Measurements from ENCODE around the gene DOCK10. TPM values are rescaled to one million over a fixed set of nuclear protein-coding genes. Genes with fewer than 3 reads are reported as not detected.

DOCK10 gene
- total RNA-seq, 1 donor from 2014 or later, result 30.9 TPM

GRCh38 chr2:225033440-225034318 is 8.6 kb downstream of the DOCK10 start:
- Histone ChIP-seq H3K4me1 (no peaks in the 10 kb centered on the region), H3K36me3 (no peaks in the 10 kb centered on the region), H3K27ac (no peak overlapping the region), H3K9me3 (no peaks in the 10 kb centered on the region), H3K4me3 (no peak overlapping the region), H3K27me3 (no peaks in the 10 kb centered on the region)
- intact Hi-C loops (cut with DNase I), result no loop called here
- TF ChIP-seq CTCF (IDR thresholded peaks at IDR 0.05), result no peak
- no peak for DNase-seq (ENCODE audit: low spot score in 2 of 2)

GRCh38 chr2:225032246-225032645 is 10.0 kb downstream of the DOCK10 start:
- no peaks in the 10 kb centered on the region for H3K36me3 ChIP-seq
- intact Hi-C loops (cut with DNase I), result no loop called here
- no peak for DNase-seq (ENCODE audit: low spot score in 2 of 2)
- H3K4me1 ChIP-seq, result no peaks in the 10 kb centered on the region
- no peak overlapping the region for H3K4me3 ChIP-seq
- no peaks in the 10 kb centered on the region for H3K9me3 ChIP-seq
- H3K27ac ChIP-seq, result no peak overlapping the region
- no peak for TF ChIP-seq CTCF (IDR thresholded peaks at IDR 0.05)
- H3K27me3 ChIP-seq, result no peaks in the 10 kb centered on the region

GRCh38 chr2:225031599-225031998 is 10.7 kb downstream of the DOCK10 start:
- no peak for DNase-seq (ENCODE audit: low spot score in 2 of 2)
- Histone ChIP-seq H3K4me1 (no peaks in the 10 kb centered on the region), H3K27me3 (no peaks in the 10 kb centered on the region), H3K4me3 (no peak overlapping the region), H3K9me3 (no peaks in the 10 kb centered on the region), H3K27ac (no peak overlapping the region), H3K36me3 (no peaks in the 10 kb centered on the region)
- intact Hi-C loops (cut with DNase I), result no loop called here
- no peak for TF ChIP-seq CTCF (IDR thresholded peaks at IDR 0.05)

DNA sequence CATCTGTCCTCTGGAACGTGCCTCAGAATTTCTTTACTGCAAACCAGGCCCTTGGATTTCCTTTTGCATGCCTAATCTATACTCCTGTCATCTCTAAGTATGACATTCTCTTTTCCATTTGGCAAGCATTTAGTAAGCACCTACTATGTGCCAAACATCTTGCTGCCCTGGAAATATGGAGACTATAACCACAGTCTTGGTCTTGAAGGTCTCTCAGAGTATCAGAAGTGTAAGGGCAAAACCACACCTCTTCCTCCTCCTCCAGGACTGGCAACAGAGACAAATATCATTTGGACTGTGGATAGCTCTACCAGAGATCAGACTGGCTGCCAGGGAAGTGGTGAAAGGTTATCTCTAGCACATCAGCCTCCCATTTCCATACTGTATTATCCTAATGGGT is 11.4 kb downstream of the DOCK10 start:
- no peaks in the 10 kb centered on the region for H3K36me3 ChIP-seq
- H3K9me3 ChIP-seq, result no peaks in the 10 kb centered on the region
- H3K4me3 ChIP-seq, result no peak overlapping the region
- DNase-seq (ENCODE audit: low spot score in 2 of 2), result no peak
- intact Hi-C loops (cut with DNase I), result no loop called here
- no peaks in the 10 kb centered on the region for H3K4me1 ChIP-seq
- H3K27ac ChIP-seq, result no peak overlapping the region
- no peak for TF ChIP-seq CTCF (IDR thresholded peaks at IDR 0.05)
- no peaks in the 10 kb centered on the region for H3K27me3 ChIP-seq

DNA sequence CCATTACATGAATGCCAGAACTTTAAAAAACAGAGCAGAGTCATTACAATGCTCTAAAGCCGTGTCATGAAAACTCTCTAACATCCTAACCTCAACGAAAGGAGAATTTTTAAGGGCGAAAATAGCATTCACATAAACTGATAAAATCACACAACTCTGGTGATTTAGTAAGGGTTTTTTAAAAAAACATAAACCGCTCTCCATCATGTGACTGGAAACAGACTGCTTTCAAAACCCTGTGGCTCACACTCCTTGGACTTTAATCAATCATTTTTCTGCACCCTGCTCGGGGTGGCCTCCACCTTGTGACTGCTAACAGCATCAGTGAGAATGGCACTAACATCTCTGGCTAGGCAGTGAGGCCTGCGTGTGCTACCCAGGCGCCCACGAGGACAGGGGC is 12.1 kb downstream of the DOCK10 start:
- intact Hi-C loops (cut with DNase I), result no loop called here
- Histone ChIP-seq H3K36me3 (no peaks in the 10 kb centered on the region), H3K4me3 (no peak overlapping the region), H3K27ac (no peak overlapping the region), H3K9me3 (no peaks in the 10 kb centered on the region), H3K4me1 (no peaks in the 10 kb centered on the region), H3K27me3 (no peaks in the 10 kb centered on the region)
- no peak for DNase-seq (ENCODE audit: low spot score in 2 of 2)
- TF ChIP-seq CTCF (IDR thresholded peaks at IDR 0.05), result no peak
